Measurements from ENCODE around the gene NKX2-8.
A peak's percentile ranks its signal among the peaks of the same experiment; 100 is the strongest.

The NKX2-8 gene

GRCh38 chr14:36617824-36618223 lies 35.4 kb upstream of the NKX2-8 start:
- no peak overlapping the region for H2BK120ac ChIP-seq (ENCODE audit: low read depth, low read length)
- H2BK5ac ChIP-seq (ENCODE audit: low read depth, low read length, poor library complexity, severe bottlenecking) = no peak overlapping the region
- H3K4me2 ChIP-seq (ENCODE audit: low read length, poor library complexity, severe bottlenecking) = no peak overlapping the region
- H2AK5ac ChIP-seq (ENCODE audit: low read length, severe bottlenecking) = no peak overlapping the region
- H3K27ac ChIP-seq (ENCODE audit: low read length, poor library complexity, severe bottlenecking) = no peak overlapping the region
- no peaks in the 10 kb centered on the region for H3K79me1 ChIP-seq (replicated peaks; ENCODE audit: low read length, poor library complexity, severe bottlenecking)
- no peak overlapping the region for H2AFZ ChIP-seq (ENCODE audit: low read depth, low read length)
- no peak for DNase-seq
- WGBS = 64% methylated on average over 5 of the region's 5 CpGs
- no peak overlapping the region for H2BK15ac ChIP-seq (ENCODE audit: low read depth, poor library complexity, severe bottlenecking)
- H3K9me3 ChIP-seq (ENCODE audit: control insufficient read depth, low read length) = no peaks in the 10 kb centered on the region
- no peak overlapping the region for H3K4ac ChIP-seq (ENCODE audit: low read depth in 1 of 2, low read length in 2 of 2)
- H4K8ac ChIP-seq (ENCODE audit: low read length) = no peak overlapping the region
- H3K27me3 ChIP-seq (ENCODE audit: control insufficient read depth in 1 of 2, insufficient read depth in 1 of 2, low read length in 2 of 2) = peaks cover 7 to 13% of the 10 kb centered on the region in 2 experiments
- no peaks in the 10 kb centered on the region for H3K36me3 ChIP-seq (ENCODE audit: control insufficient read depth in 1 of 2, insufficient read depth in 2 of 2, low read depth in 1 of 2, low read length in 2 of 2)
- H2BK12ac ChIP-seq (ENCODE audit: low read length in 2 of 2) = no peak overlapping the region
- no peaks in the 10 kb centered on the region for H3K4me1 ChIP-seq (ENCODE audit: control insufficient read depth, insufficient read depth, low read depth, low read length)
- H3K23ac ChIP-seq (ENCODE audit: low read length in 2 of 2) = no peak overlapping the region
- no peak overlapping the region for H3K14ac ChIP-seq (ENCODE audit: low read length in 2 of 2)
- no peak overlapping the region for H3K9ac ChIP-seq (ENCODE audit: low read length)
- H3K4me3 ChIP-seq (ENCODE audit: insufficient read depth in 1 of 2, low read depth in 1 of 2, low read length in 2 of 2) = no peak overlapping the region
- no peak overlapping the region for H3K18ac ChIP-seq (ENCODE audit: low read depth in 1 of 2, low read length in 2 of 2)
- no peak overlapping the region for H4K91ac ChIP-seq (ENCODE audit: low read length)

- Histone ChIP-seq H2AK5ac (ENCODE audit: low read length, severe bottlenecking) (no peak overlapping the region), H2AFZ (ENCODE audit: low read depth, low read length) (no peak overlapping the region), H2BK12ac (ENCODE audit: low read length in 2 of 2) (no peak overlapping the region), H3K4ac (ENCODE audit: low read depth in 1 of 2, low read length in 2 of 2) (no peak overlapping the region), H3K36me3 (ENCODE audit: control insufficient read depth in 1 of 2, insufficient read depth in 2 of 2, low read depth in 1 of 2, low read length in 2 of 2) (no peaks in the 10 kb centered on the region), H3K79me1 (replicated peaks; ENCODE audit: low read length, poor library complexity, severe bottlenecking) (no peaks in the 10 kb centered on the region), H3K14ac (ENCODE audit: low read length in 2 of 2) (no peak overlapping the region), H4K91ac (ENCODE audit: low read length) (no peak overlapping the region), H2BK5ac (ENCODE audit: low read depth, low read length, poor library complexity, severe bottlenecking) (no peak overlapping the region), H4K8ac (ENCODE audit: low read length) (no peak overlapping the region), H3K9me3 (ENCODE audit: control insufficient read depth, low read length) (no peaks in the 10 kb centered on the region), H3K4me3 (ENCODE audit: insufficient read depth in 1 of 2, low read depth in 1 of 2, low read length in 2 of 2) (no peak overlapping the region), H3K18ac (ENCODE audit: low read depth in 1 of 2, low read length in 2 of 2) (no peak overlapping the region), H3K4me1 (ENCODE audit: control insufficient read depth, insufficient read depth, low read depth, low read length) (no peaks in the 10 kb centered on the region), H2BK15ac (ENCODE audit: low read depth, poor library complexity, severe bottlenecking) (no peak overlapping the region), H3K9ac (ENCODE audit: low read length) (no peak overlapping the region), H3K4me2 (ENCODE audit: low read length, poor library complexity, severe bottlenecking) (no peak overlapping the region), H3K27ac (ENCODE audit: low read length, poor library complexity, severe bottlenecking) (no peak overlapping the region), H3K27me3 (ENCODE audit: control insufficient read depth in 1 of 2, insufficient read depth in 1 of 2, low read length in 2 of 2) (peaks cover 24 to 45% of the 10 kb centered on the region in 2 experiments), H2BK120ac (ENCODE audit: low read depth, low read length) (no peak overlapping the region), H3K23ac (ENCODE audit: low read length in 2 of 2) (no peak overlapping the region)
- WGBS = no CpG with 5 or more reads among the region's 1 CpG
- no peak for DNase-seq
Observed at GRCh38 chr14:36605506-36605857, 23.1 kb upstream of the NKX2-8 start.

- no peaks in the 10 kb centered on the region for H3K79me1 ChIP-seq (replicated peaks; ENCODE audit: low read length, poor library complexity, severe bottlenecking)
- H3K23ac ChIP-seq (ENCODE audit: low read length in 2 of 2) = no peak overlapping the region
- H3K14ac ChIP-seq (ENCODE audit: low read length in 2 of 2) = no peak overlapping the region
- H3K4ac ChIP-seq (ENCODE audit: low read depth in 1 of 2, low read length in 2 of 2) = no peak overlapping the region
- H3K18ac ChIP-seq (ENCODE audit: low read depth in 1 of 2, low read length in 2 of 2) = no peak overlapping the region
- H4K91ac ChIP-seq (ENCODE audit: low read length) = no peak overlapping the region
- peaks cover 28 to 49% of the 10 kb centered on the region in 2 experiments for H3K27me3 ChIP-seq (ENCODE audit: control insufficient read depth in 1 of 2, insufficient read depth in 1 of 2, low read length in 2 of 2)
- H2BK15ac ChIP-seq (ENCODE audit: low read depth, poor library complexity, severe bottlenecking) = no peak overlapping the region
- H2AK5ac ChIP-seq (ENCODE audit: low read length, severe bottlenecking) = no peak overlapping the region
- H3K4me2 ChIP-seq (ENCODE audit: low read length, poor library complexity, severe bottlenecking) = no peak overlapping the region
- no peak overlapping the region for H2AFZ ChIP-seq (ENCODE audit: low read depth, low read length)
- H3K4me3 ChIP-seq (ENCODE audit: insufficient read depth in 1 of 2, low read depth in 1 of 2, low read length in 2 of 2) = no peak overlapping the region
- no peaks in the 10 kb centered on the region for H3K9me3 ChIP-seq (ENCODE audit: control insufficient read depth, low read length)
- no peak overlapping the region for H3K27ac ChIP-seq (ENCODE audit: low read length, poor library complexity, severe bottlenecking)
- peak; percentile 74 for DNase-seq
- no peak overlapping the region for H2BK120ac ChIP-seq (ENCODE audit: low read depth, low read length)
- no peaks in the 10 kb centered on the region for H3K36me3 ChIP-seq (ENCODE audit: control insufficient read depth in 1 of 2, insufficient read depth in 2 of 2, low read depth in 1 of 2, low read length in 2 of 2)
- H3K9ac ChIP-seq (ENCODE audit: low read length) = no peak overlapping the region
- 1% methylated on average over 3 of the region's 4 CpGs for WGBS
- H4K8ac ChIP-seq (ENCODE audit: low read length) = no peak overlapping the region
- H2BK12ac ChIP-seq (ENCODE audit: low read length in 2 of 2) = no peak overlapping the region
- H2BK5ac ChIP-seq (ENCODE audit: low read depth, low read length, poor library complexity, severe bottlenecking) = no peak overlapping the region
- H3K4me1 ChIP-seq (ENCODE audit: control insufficient read depth, insufficient read depth, low read depth, low read length) = no peaks in the 10 kb centered on the region
Observed at GRCh38 chr14:36604757-36605505, 22.5 kb upstream of the NKX2-8 start.

GRCh38 chr14:36600431-36600830 lies 18.0 kb upstream of the NKX2-8 start:
- 10% methylated on average over 3 of the region's 3 CpGs for WGBS
- DNase-seq = no peak
- peaks cover 48 to 56% of the 10 kb centered on the region in 2 experiments for H3K27me3 ChIP-seq (ENCODE audit: control insufficient read depth in 1 of 2, insufficient read depth in 1 of 2, low read length in 2 of 2)

More at GRCh38 chr14:36600431-36600830, 18.0 kb upstream of the NKX2-8 start:
- H4K91ac ChIP-seq (ENCODE audit: low read length) = no peak overlapping the region
- H3K23ac ChIP-seq (ENCODE audit: low read length in 2 of 2) = no peak overlapping the region
- no peak overlapping the region for H2AFZ ChIP-seq (ENCODE audit: low read depth, low read length)
- H3K4ac ChIP-seq (ENCODE audit: low read depth in 1 of 2, low read length in 2 of 2) = no peak overlapping the region
- H3K4me1 ChIP-seq (ENCODE audit: control insufficient read depth, insufficient read depth, low read depth, low read length) = no peaks in the 10 kb centered on the region
- no peaks in the 10 kb centered on the region for H3K9me3 ChIP-seq (ENCODE audit: control insufficient read depth, low read length)
- no peaks in the 10 kb centered on the region for H3K79me1 ChIP-seq (replicated peaks; ENCODE audit: low read length, poor library complexity, severe bottlenecking)
- H3K18ac ChIP-seq (ENCODE audit: low read depth in 1 of 2, low read length in 2 of 2) = no peak overlapping the region
- H3K4me2 ChIP-seq (ENCODE audit: low read length, poor library complexity, severe bottlenecking) = no peak overlapping the region
- H2BK15ac ChIP-seq (ENCODE audit: low read depth, poor library complexity, severe bottlenecking) = no peak overlapping the region
- no peak overlapping the region for H3K27ac ChIP-seq (ENCODE audit: low read length, poor library complexity, severe bottlenecking)
- H3K9ac ChIP-seq (ENCODE audit: low read length) = no peak overlapping the region
- H3K36me3 ChIP-seq (ENCODE audit: control insufficient read depth in 1 of 2, insufficient read depth in 2 of 2, low read depth in 1 of 2, low read length in 2 of 2) = no peaks in the 10 kb centered on the region
- no peak overlapping the region for H4K8ac ChIP-seq (ENCODE audit: low read length)
- no peak overlapping the region for H2BK120ac ChIP-seq (ENCODE audit: low read depth, low read length)
- no peak overlapping the region for H2BK5ac ChIP-seq (ENCODE audit: low read depth, low read length, poor library complexity, severe bottlenecking)
- no peak overlapping the region for H3K14ac ChIP-seq (ENCODE audit: low read length in 2 of 2)
- no peak overlapping the region for H2BK12ac ChIP-seq (ENCODE audit: low read length in 2 of 2)
- no peak overlapping the region for H3K4me3 ChIP-seq (ENCODE audit: insufficient read depth in 1 of 2, low read depth in 1 of 2, low read length in 2 of 2)
- no peak overlapping the region for H2AK5ac ChIP-seq (ENCODE audit: low read length, severe bottlenecking)

Measured in mesenchymal stem cell (in vitro differentiated cells and primary cell).